HT-29 (cell line): ENCODE measurements around the gene WDR37. TPM values are rescaled to one million over a fixed set of nuclear protein-coding genes. Genes with fewer than 3 reads are reported as not detected.

Experiments used
- DNase-seq: peaks from one replicate; pipeline ENCODE4 v3.0.0-alpha.2; 2015; ENCODE audit warnings: low spot score
- total RNA-seq: library from RNA; depleted of rRNA; stranded (reverse); fragments of >200 nt; shearing (Covaris generic); gene quantifications from 2 replicates; pipeline ENCODE4 v1.2.3, GENCODE V29; 2014; rRNA removed

The WDR37 gene
- total RNA-seq, 1 experiment from 2014 or later = 7.2 TPM

- DNase-seq = no peak
These were observed 112.6 kb downstream of the WDR37 start for GRCh38 chr10:1168763-1169162.

GRCh38 chr10:1169186-1169885, 113.2 kb downstream of the WDR37 start:
- no peak for DNase-seq

GRCh38 chr10:1169981-1170866, 114.0 kb downstream of the WDR37 start:
- DNase-seq = no peak

- DNase-seq = no peak
These were observed 114.6 kb downstream of the WDR37 start for GRCh38 chr10:1170867-1171180.

GRCh38 chr10:1171182-1171581, 115.0 kb downstream of the WDR37 start:
- DNase-seq = no peak

- DNase-seq = no peak
These were observed 115.4 kb downstream of the WDR37 start for GRCh38 chr10:1171586-1171985.

- DNase-seq = no peak
These were observed 116.2 kb downstream of the WDR37 start for GRCh38 chr10:1172256-1172984.

- DNase-seq = no peak
These were observed 116.9 kb downstream of the WDR37 start for GRCh38 chr10:1173091-1173490.

GRCh38 chr10:1174022-1174421, 117.8 kb downstream of the WDR37 start:
- no peak for DNase-seq

- DNase-seq = no peak
These were observed 119.9 kb downstream of the WDR37 start for GRCh38 chr10:1175956-1176565.

- DNase-seq = no peak
These were observed 121.8 kb downstream of the WDR37 start for GRCh38 chr10:1177936-1178335.

GRCh38 chr10:1178506-1178905, 122.3 kb downstream of the WDR37 start:
- DNase-seq = no peak

GRCh38 chr10:1179346-1180070, 123.3 kb downstream of the WDR37 start:
- DNase-seq = no peak

GRCh38 chr10:1180071-1180730, 124.0 kb downstream of the WDR37 start:
- no peak for DNase-seq

GRCh38 chr10:1180836-1181235, 124.7 kb downstream of the WDR37 start:
- peak; percentile 3 for DNase-seq

Other genes starting within 250 kb of the WDR37 start
- 60.6 and 71.1 TPM in 2 replicates for gene LARP4B, start 124.7 kb upstream of the WDR37 start, total RNA-seq
- gene GTPBP4, start 68.0 kb upstream of the WDR37 start, total RNA-seq = 49.5 and 52.3 TPM in 2 replicates
- not detected in 2 replicates for gene IDI2, start 30.5 kb upstream of the WDR37 start, total RNA-seq
- 66.9 and 70.7 TPM in 2 replicates for gene IDI1, start 7.3 kb upstream of the WDR37 start, total RNA-seq